T-helper 2 cell (primary cell): ENCODE results near the gene LCTL.

Experiments used
- DNase-seq, 5 experiments: peaks; one replicate each; pipeline versions ENCODE4 v3.0.0 to v3.0.0-alpha.2; 2012 to 2022
- total RNA-seq, 2 donors: gene quantifications; one replicate each; lab custom pipeline; 2026; lab: John Stamatoyannopoulos, UW

Gene LCTL, protein sequence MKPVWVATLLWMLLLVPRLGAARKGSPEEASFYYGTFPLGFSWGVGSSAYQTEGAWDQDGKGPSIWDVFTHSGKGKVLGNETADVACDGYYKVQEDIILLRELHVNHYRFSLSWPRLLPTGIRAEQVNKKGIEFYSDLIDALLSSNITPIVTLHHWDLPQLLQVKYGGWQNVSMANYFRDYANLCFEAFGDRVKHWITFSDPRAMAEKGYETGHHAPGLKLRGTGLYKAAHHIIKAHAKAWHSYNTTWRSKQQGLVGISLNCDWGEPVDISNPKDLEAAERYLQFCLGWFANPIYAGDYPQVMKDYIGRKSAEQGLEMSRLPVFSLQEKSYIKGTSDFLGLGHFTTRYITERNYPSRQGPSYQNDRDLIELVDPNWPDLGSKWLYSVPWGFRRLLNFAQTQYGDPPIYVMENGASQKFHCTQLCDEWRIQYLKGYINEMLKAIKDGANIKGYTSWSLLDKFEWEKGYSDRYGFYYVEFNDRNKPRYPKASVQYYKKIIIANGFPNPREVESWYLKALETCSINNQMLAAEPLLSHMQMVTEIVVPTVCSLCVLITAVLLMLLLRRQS
- 0 to 0.07 reads per million in 2 donors for total RNA-seq

DNA sequence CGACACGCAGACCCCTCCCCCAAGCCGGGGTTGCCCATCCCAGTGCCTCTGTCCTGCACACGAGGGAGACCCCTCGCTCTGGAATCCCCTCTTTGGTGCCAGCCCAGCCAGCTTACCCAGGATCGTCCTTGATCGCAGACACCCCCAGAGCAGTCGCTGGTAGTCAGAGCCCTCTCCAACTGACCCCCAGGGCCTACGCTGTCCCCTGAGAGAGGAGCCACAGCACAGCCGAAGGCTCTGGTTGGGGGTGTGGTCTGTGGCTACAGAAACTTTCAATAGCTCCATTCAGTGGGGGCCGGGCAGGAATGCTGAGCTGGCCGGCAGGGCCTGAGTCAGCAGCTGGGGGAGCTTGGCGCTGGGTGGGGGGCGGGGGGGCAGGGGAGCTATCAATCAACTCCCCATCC, at the start of gene LCTL:
LCTL (minus strand) TSS at position 258 of the 404 bp plus-strand sequence. CDS start 633 bp downstream, outside the sequence.
- no peak for DNase-seq

DNA sequence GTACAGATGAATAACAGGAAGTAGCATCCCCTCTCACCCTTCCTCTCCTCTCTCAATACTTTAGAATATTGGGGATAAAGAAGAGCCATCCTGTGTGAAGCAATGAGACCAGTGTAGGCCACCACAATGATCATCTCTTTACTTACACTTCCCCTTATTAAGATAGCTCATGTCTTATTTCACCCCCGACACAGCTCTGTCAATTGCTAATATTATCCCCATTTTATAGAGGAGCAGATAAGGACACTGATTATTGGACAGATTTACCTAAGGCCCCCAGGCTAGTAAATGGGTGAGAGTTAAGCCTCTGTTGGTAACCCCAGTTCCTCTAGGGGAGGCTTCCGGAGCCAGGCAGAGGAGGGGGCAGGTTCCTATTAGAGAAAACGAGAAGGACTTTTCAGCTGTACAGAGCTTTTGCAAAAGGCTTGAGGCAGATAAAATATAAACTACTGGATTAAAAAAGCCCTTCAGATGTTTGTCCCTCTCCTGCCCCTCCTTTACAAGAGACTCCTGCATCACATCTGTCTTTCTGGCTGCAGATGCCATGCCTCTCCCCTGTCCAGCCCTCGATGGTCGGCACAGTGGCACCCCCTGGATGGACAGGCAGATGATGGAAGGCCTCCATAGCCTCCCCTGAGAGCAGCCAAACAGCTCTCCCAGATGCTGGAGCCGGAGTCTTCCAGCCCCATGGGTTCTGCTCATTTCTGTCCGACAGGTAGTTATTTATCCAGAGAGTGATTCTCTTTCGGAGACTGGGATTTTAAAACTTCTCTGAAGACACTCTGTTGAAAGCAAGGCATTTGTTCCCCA, 49.4 kb upstream of the LCTL start:
- no peak for DNase-seq

DNA sequence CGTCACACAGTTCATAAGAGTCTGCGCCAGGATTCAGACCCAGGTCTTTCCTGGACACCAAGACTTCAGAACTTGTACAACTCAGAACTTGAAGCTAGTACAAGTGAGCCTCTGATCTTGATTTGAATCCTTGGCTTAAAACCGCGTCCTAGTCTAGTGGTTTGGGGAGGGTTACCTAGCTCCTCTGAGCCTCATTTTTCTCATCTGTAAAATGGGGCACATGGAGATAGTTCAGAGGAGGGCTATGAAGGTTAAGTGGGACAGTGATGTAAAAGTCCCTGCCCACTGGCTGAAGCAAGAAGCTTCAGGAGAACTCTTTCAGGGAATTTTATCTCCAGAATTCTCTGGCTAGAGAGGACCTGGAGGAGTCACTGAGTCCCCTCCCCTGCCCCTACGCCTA, 48.7 kb upstream of the LCTL start:
- no peak for DNase-seq

DNA sequence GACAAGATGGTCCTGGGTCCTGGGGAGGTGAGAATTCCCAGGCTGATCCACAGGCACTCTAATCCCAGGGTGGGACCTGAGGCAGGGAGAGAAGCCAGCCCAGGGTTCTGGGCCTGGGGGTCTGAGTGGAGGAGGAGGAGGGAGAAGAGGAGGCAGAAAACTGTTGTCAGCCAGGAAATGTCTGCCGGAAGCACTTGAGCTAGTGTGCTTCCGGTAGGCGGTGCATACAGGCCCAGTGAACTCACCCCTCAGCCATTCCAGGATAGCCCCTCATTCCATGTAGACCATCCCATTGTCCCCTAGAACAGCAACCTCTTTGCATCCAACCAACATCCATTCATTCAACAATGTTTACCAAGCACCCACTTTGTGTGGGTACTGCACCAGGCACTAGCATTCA, 47.9 kb upstream of the LCTL start:
- DNase-seq = peak in 1 of 5 experiments; percentile 25

DNA sequence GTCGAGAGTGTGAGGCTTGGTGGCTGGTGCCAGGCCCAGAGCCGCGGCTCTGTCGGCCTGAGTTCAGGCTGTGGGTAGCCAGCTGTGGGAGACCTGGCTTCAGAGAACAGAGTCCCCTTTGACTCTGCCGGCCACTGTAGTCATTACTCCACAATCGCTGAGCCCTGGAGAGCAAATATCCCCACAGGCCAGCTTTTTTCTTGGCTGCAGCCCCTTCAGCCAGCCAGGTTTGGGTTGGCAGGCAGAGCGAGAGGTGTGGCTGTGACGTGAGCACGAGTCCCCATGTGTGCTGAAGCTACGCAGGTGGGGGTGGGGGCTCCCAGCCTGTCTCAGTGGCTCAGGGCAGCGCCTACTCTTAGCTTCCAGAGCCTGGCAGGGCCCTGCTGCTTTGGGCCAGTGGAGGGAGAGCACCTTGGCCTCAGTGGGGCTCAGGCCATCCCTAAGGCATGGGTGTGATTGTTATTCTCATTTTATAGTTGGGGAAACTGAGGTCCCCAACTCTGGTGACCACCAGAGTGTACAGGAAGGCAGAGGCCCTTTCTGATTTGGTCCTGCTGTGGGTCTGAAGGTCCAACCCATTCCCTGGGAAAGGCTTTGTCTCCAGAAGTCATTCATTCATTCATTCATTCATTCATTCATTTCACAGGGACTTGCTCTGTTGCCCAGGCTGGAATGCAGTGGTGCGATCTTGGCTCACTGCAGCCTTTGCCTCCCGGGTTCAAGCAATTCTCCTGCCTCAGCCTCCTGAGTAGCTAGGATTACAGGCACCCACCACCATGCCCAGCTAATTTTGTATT, 45.7 kb upstream of the LCTL start:
- no peak for DNase-seq

DNA sequence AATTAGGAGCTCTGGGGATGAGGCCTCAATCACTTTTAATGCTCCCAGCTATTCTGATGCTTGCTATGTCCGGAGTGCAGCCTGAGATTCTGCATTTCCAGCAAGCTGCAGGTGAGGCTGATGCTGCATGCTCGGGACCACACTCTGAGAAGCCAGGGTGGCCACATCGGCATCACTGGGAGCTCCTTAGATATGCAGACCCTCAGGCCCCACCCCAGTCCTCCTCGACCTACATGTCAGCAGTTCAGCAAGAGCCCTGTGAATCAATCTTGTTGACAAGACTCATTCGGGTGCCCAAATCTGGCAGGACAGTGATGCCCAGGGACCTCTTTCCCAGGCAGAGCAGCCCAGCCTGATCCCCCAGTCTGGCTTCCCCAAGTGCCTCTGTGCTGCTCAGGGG, 44.1 kb upstream of the LCTL start:
- DNase-seq = no peak

DNA sequence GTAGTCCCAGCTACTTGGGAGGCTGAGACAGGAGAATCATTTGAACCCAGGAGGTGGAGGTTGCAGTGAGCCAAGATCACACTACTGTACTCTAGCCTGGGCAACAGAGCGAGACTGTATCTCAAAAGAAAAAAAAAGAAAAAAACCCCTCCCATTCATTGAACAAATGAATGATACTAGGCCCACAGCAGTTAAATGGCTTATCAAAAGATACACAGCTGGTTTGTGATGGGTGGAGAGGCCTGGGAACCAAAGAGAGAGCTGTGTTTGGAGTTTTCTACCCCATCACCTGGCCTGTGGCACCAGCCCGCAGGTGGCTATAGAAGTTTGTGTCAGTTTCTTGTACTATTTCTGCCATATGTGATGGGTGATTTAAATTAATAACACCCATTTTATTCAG, 43.1 kb upstream of the LCTL start:
- DNase-seq = no peak

DNA sequence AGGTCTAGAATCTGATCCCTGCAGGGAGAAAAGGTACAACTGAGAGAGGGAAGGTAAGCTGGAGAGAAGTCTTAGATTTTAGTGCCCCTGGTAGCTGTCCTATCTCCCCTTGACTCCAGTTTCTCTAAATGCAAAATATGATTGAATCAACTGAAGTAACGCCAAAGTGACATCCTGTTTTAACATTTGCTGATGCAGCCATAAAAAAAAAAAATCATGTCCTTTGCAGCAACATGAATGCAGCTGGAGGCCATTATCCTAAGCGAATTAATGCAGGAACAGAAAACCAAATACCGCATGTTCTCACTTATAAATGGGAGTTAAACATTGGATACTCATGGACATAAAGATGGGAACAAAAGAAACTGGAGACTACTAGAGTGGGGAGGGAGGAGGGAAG, 42.4 kb upstream of the LCTL start:
- no peak for DNase-seq

DNA sequence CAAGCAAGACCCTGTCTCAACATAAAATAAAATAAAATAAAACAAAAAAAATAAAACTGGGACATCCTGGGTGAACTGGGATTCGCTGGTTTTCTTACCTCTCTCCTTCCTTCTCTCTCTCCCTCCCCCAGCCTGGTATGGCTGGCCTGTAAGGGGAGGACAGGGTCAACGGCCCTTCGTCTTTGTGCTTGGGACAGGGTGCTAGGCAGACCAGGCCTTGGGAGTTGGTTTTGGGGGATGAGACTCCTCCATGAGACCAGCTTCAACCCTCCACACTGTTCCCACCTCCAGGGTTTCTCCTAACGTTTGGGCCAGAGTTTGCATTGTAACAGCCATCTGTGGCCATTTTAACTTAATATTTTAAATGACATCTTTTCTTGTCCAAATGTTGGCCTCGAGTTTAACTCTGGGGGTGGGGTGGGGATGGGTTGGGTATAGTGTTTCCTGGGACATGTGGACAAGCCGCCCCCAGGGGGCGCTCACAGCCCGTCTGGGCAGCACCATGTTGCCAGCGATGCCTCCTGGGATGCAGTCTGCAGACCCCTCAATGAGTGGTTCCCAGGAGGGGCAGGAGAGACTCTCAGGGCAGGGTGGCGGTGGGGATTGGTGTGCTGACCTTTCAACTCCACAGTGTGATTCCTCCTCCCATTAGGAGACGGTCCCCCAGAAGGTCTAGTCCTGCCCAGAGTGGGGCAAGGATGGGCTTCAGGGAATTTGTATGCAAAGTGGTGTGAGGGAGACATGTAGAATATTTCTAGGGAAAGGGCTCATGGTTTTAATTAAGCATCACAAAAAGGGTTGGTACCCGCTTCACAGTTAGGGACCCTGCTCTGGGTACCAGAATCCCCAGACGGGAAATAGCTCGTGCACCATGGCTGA, 37.7 kb upstream of the LCTL start:
- DNase-seq = peak; percentile 6 to 61 (median 32)

DNA sequence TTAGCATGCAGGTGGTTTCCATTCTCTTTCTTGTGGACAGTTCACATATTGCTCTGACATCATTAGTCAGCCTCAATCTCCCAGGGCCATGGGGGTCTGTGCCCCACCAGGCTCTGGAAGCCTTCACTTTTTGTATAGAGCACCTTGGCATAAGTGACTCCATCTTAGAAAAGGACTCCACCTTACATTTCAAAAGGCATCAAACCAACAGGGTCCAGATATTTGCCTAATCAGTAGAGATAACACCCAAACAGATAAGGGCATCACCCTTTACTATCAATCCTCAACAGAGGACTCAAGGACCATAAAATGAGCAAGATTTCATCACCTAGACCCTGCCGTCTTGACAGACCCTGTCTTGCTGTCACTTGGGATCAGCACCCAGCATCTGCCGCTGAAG, 35.7 kb upstream of the LCTL start:
- no peak for DNase-seq

DNA sequence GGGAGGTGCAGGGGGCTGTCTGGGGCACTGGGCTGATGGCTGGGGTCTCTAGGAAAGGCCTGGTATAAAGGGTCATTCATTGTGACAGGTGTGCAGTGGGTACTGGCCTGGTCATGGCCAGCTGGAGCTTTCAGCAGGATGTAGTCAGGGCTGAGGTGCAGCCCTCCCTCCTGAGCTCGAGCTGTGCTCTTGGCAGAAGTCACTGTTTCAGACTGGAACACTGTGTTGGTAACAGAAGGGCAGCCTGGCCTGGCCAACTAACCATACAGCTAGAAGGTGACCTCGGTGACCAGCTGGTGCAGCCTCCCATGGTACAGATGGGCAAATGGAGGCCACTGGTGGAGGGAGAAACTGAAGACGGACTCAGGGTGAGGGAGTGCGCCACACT, 34.4 kb upstream of the LCTL start:
- DNase-seq = no peak

DNA sequence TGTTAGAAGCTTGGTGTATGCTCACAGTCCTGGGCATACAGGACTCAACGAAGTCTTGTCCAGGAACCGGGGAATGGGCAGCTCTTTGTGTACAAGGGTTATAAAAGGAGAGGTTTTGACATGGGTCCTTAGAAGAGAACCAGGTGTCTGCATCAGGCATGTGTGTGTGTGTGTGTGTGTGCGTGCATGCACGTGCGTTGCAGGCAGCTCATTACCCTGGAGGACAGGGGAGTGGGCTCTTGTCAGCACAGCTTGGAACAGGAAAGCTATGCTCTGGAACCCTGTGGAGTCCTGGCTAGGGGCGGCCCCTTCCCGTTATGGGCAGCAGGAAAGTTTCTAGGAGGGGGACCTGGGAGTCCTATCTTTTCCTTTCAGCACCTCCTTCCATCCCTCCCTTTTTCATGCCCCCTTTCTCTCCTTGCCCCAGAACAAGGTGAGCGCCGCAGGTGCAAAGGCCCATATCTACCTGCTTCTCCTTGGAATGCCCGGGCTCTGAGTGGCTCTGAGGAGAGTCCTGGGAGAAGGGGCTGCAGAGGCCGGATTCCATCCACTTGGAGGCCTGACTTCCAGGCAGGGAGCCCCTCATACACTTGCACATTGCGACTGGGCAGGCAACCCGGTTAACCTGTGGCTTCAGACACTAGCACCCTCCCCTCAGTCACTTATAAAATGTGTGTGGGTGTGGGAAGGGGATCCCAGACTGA, 33.9 kb upstream of the LCTL start:
- DNase-seq = no peak

DNA sequence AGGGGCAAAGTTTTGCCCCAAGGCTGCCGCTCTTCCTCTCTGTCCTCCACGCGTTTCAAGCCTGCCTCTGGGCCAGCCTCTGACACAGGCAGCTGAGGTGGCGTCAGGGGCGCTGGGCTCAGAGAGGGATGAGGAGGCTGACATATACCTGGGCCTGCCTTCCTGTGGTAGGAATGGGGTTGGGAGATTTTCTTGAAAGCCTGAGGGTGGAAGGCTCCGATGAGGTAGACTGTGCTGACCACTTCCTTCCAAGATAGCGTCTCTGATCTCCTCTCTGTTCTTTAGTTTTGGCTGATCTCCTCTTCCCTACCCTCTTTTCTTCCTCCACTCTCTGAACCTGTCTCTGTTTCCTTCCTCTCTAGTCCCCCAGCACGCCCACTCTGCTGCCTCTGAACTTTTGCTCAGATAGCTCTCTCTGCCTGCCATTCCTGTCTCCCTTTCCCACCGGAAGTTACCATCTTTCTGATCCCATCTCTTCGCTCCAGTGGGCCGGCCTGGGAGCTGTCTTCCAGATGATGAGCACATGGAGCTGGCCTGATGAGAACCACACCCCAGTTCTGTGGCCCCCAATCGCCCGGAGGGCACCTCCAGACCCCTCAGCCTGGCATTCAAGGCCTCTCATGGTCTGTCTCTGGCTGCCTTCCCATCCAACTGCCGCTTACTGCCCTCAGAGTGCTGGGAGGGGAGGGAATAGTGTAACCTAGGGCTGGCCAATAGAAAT, 32.5 kb upstream of the LCTL start:
- peak in 1 of 5 experiments; percentile 13 for DNase-seq

DNA sequence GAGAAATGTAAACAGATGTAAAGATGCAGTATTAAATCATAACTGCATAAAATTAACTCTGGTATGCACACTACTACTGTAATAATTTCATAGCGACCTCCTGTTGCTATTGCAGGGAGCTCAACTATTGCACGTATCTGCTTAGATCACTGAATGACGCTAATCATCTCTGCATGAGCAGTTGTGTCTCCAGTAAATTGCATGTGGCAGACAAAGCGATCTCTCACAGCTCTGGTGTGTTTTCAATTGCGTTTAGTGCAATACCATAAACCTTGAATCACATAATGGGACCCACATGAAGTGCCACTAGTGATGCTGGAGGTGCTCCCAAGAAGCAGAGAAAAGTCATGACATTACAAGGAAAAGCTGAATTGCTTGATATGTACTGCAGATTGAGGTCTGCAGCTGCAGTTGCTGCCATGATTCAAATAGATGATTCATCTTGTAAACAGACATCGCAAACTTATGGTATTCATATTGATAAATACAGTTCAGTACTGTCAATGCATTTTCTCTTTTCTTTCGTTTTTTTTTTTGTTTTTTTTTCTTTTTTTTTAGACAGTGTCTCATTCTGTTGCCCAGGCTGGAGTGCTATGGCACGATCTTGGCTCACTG, 30.2 kb upstream of the LCTL start:
- DNase-seq = no peak

DNA sequence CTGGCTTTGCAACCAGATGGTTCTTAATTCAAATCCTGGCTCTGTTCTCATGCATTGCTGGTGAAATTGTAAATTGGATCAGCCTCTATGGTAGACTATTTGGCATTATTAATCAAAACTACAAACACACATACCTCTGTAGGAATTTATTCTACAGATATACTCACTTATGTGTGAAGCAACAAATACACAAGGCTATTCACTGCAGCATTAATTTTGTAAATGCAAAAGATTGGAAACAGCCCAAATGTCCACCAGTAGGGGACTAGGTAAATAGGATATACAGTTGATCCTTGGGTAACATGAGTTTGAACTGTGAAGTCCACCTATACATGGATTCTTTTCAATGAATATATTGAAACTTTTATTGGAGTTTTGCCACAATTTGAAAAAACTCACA, 29.5 kb upstream of the LCTL start:
- no peak for DNase-seq

DNA sequence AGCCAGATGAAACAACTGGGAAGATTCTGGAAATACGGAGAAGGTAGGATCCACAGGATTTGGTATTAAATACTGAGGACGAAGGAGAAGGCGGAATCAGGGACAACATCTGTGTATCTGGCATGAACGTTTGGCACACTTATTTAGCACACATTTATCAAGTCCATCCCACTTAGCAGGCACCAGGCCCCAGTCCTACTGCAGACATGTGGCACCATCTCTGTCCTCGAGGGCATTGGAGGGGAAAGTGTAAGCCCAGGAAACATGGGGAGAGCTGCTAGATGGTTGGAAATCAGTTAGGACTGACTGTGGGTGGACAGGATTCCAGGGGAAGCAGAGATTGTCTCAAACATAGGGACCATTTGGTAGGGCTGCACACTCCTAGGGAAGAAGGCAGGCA, 29.0 kb upstream of the LCTL start:
- no peak for DNase-seq

DNA sequence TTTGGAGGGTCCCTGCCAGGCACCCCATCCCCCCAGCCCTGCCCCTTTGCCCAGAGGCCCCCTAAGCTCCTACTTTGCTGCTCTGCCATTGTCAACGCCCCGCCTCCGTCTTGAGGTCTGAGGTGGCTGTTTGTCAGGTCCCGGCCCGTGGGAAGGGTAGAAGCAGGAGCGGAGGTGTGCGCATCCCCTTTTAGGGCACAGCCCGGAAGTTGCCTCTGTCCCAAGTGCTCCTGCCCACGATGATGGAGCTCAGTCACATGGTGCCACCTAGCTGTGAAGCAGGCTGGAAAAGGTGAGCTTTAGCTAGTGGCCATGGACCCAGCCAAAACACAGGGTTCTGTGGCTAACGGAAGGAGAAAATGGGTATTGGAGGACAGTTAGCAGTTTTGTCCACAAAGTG, 28.5 kb upstream of the LCTL start:
- DNase-seq = no peak

DNA sequence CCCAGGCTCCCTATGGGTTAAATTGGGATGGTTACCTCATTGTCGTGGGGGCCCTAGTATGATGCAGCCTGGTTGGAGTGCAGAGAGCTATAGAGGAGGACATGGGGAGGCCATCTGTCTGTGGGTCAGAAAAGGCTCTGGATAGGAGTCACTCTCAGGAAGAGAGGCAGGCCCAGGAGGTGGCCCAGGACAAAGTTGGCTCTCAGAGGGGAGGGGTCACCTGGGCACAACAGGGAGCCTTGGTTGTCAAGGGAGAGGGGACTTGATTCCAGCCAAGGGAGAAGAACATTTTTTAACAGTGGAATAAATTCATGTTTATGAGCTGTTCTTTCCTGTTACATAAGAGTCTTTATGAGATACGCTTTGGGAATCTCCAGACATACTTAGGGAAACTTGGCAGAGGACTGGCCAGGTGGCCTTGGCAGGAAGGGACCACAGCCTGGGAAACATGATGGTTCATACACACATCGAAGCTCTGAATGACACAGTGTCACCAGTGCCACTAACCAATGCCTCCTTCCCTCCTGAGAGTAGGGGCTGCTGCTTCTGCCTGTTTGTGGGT, 27.5 kb upstream of the LCTL start:
- DNase-seq = no peak

DNA sequence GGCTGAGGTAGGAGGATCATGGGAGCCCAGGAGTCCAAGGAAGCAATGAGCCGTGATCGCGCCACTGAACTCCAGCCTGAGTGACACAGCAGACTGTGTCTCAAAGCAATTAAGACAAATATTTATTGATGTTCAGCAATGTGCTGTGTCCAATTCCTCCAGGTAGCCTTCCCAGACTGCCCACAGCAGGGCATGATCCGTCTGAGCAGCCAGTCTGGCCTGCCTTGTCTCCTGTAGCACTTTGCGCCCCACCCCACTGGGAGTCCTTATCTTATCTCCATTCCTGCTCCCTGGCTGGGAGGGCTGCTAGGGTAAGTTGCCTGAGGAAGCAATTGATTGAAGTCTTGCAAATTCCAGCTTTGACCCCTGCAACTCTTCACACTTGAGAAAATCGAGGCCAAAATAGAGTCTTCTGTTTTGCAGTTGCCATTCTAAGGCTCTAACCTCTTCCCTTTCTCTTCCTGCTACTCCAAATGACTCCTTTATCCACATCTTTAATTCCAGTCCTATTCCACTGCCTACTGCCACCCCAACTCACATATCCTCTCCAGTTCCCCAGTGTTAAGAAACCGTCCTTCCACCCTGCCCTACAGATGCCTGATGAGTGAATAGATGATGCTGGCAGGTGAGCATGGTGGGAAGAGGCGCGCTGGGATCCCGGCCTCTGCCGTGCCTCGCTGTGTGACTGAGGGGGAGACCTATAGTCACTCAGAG, 26.9 kb upstream of the LCTL start:
- DNase-seq = no peak
